GM23248 (cell line): ENCODE data around the gene HINT3. TPM values are rescaled to one million over a fixed set of nuclear protein-coding genes. Genes with fewer than 3 reads are reported as not detected.
"Not testable (repeated sequence)": the region's sequence is repeated elsewhere in the genome, so short reads cannot be mapped to it uniquely, and the experiment has no call there.

Experiments used
- DNase-seq: peaks from one replicate; pipeline ENCODE4 v3.0.0-alpha.2; 2015
- H2AFZ ChIP-seq: fragments of 200-600 bp; sonication (generic); 2 replicates; pipeline ENCODE4 v1.6.1; 2016; ENCODE audit warnings: antibody characterized with exemption
- H3F3A ChIP-seq: fragments of 200-600 bp; sonication (generic); 2 replicates; pipeline ENCODE4 v1.6.1; 2016; ENCODE audit warnings: mild to moderate bottlenecking, antibody characterized with exemption, mixed run types; ENCODE audit not compliant: insufficient read depth
- H3K27ac ChIP-seq: fragments of 200-600 bp; sonication (generic); 2 replicates; pipeline ENCODE4 v1.5.1; 2016; ENCODE audit warnings: mild to moderate bottlenecking
- H3K27me3 ChIP-seq: fragments of 200-600 bp; sonication (generic); replicated peaks from 2 replicates; pipeline ENCODE4 v1.6.1; 2016; ENCODE audit warnings: mild to moderate bottlenecking; ENCODE audit not compliant: insufficient read depth
- H3K36me3 ChIP-seq: fragments of 200-600 bp; sonication (generic); 2 replicates; pipeline ENCODE4 v1.6.1; 2016; ENCODE audit warnings: low read depth, mild to moderate bottlenecking
- H3K4me1 ChIP-seq: fragments of 200-600 bp; sonication (generic); 2 replicates; pipeline ENCODE4 v1.6.1; 2016; ENCODE audit warnings: mild to moderate bottlenecking; ENCODE audit not compliant: insufficient read depth
- H3K4me2 ChIP-seq: fragments of 200-600 bp; sonication (generic); one replicate; pipeline ENCODE4 v1.6.1; 2016; ENCODE audit warnings: mild to moderate bottlenecking; ENCODE audit not compliant: unreplicated experiment
- H3K4me3 ChIP-seq: fragments of 200-600 bp; sonication (generic); 2 replicates; pipeline ENCODE4 v1.5.1; 2016; ENCODE audit warnings: mild to moderate bottlenecking
- H3K79me2 ChIP-seq: fragments of 200-600 bp; sonication (generic); 2 replicates; pipeline ENCODE4 v1.6.1; 2016; ENCODE audit warnings: mild to moderate bottlenecking; ENCODE audit not compliant: insufficient read depth
- H3K9ac ChIP-seq: fragments of 200-600 bp; sonication (generic); 2 replicates; pipeline ENCODE4 v1.6.1; 2016; ENCODE audit warnings: mild to moderate bottlenecking
- H3K9me2 ChIP-seq: fragments of 200-600 bp; sonication (generic); 2 replicates; pipeline ENCODE4 v1.6.1; 2016; ENCODE audit warnings: mixed run types, mild to moderate bottlenecking, moderate library complexity; ENCODE audit not compliant: insufficient read depth
- H3K9me3 ChIP-seq: fragments of 200-600 bp; sonication (generic); one replicate; pipeline ENCODE4 v1.6.1; 2017; ENCODE audit warnings: low read depth
- H4K20me1 ChIP-seq: fragments of 200-600 bp; sonication (generic); 2 replicates; pipeline ENCODE4 v1.6.0; 2016; ENCODE audit not compliant: insufficient read depth
- EZH2 ChIP-seq: fragments of 200-600 bp; sonication (generic); IDR thresholded peaks from 2 replicates; pipeline ENCODE4 v1.6.1; 2018; ENCODE audit warnings: antibody characterized with exemption, mild to moderate bottlenecking; ENCODE audit not compliant: insufficient read depth, poor library complexity, severe bottlenecking
- EZH2phosphoT487 ChIP-seq: fragments of 200-600 bp; sonication (generic); IDR thresholded peaks from 2 replicates; pipeline ENCODE4 v1.6.1; 2018; ENCODE audit warnings: antibody characterized with exemption, moderate library complexity, mild to moderate bottlenecking, low read depth; ENCODE audit not compliant: insufficient read depth
- WGBS, 2 experiments: methylation state at CpG; one replicate each; pipeline ENCODE4 v1.1.6; 2015 to 2017; ENCODE audit warnings: low lambda C conversion rate in 2 of 2, low coverage in 1 of 2; ENCODE audit errors: missing lambda C conversion rate in 2 of 2; 5-methylcytosine and 5-hydroxymethylcytosine counted together
- in situ Hi-C: fragments of 300-500 bp; cut with MboI; formaldehyde crosslinking; loops from 2 replicates; pipeline ENCODE4 v1.15.0; 2020
- polyA plus RNA-seq: library from polyadenylated mRNA; unstranded; fragments of >200 nt; fragmentation: Nextera tagmentation; extraction: Ambion mirVana; gene quantifications from 2 replicates; pipeline ENCODE4 v1.2.1, GENCODE V29; 2016
- total RNA-seq: library from RNA; depleted of rRNA; stranded (reverse); fragments of >200 nt; shearing (Covaris generic); gene quantifications from 2 replicates; pipeline ENCODE4 v1.2.3, GENCODE V29; 2014

Gene HINT3
- total and polyA plus RNA-seq, 2 experiments from 2014 or later = 7.0 to 20.5 TPM

GRCh38 chr6:126016591-126016990 is 60.0 kb downstream of the HINT3 start:
- Histone ChIP-seq H3F3A (peaks cover 15% of the 10 kb centered on the region), H3K27me3 (no peaks in the 10 kb centered on the region), H3K27ac (peak overlapping the region; percentile 13; the same call in 1 of the 2 replicates), H3K4me3 (no peak overlapping the region), H3K36me3 (peaks cover 35% of the 10 kb centered on the region), H3K4me2 (no peak overlapping the region), H4K20me1 (no peaks in the 10 kb centered on the region), H3K9me3 (no peaks in the 10 kb centered on the region), H2AFZ (no peak overlapping the region), H3K79me2 (no peaks in the 10 kb centered on the region), H3K9me2 (no peaks in the 10 kb centered on the region), H3K9ac (no peak overlapping the region), H3K4me1 (peaks cover 15% of the 10 kb centered on the region)
- 94 to 96% methylated on average over 2 of the region's 2 CpGs for WGBS, 2 experiments
- DNase-seq = no peak
- TF ChIP-seq EZH2 (no peak), EZH2phosphoT487 (no peak)
- in situ Hi-C loops = no loop called here

- Histone ChIP-seq H2AFZ (no peak overlapping the region), H3K9me3 (no peaks in the 10 kb centered on the region), H3K36me3 (peaks cover 34% of the 10 kb centered on the region), H3K9ac (no peak overlapping the region), H3K27ac (no peak overlapping the region), H4K20me1 (no peaks in the 10 kb centered on the region), H3K4me2 (no peak overlapping the region), H3K9me2 (no peaks in the 10 kb centered on the region), H3K27me3 (no peaks in the 10 kb centered on the region), H3K4me1 (peaks cover 15% of the 10 kb centered on the region), H3K4me3 (no peak overlapping the region), H3F3A (peaks cover 15% of the 10 kb centered on the region), H3K79me2 (no peaks in the 10 kb centered on the region)
- in situ Hi-C loops = no loop called here
- no peak for TF ChIP-seq EZH2
- no peak for TF ChIP-seq EZH2phosphoT487
- DNase-seq = no peak
Observed at GRCh38 chr6:126017668-126018067, 61.1 kb downstream of the HINT3 start.

- Histone ChIP-seq H3K27me3 (no peaks in the 10 kb centered on the region), H3K9me2 (no peaks in the 10 kb centered on the region), H3K4me3 (no peak overlapping the region), H3K79me2 (no peaks in the 10 kb centered on the region), H3F3A (peaks cover 10% of the 10 kb centered on the region), H2AFZ (no peak overlapping the region), H4K20me1 (no peaks in the 10 kb centered on the region), H3K4me2 (no peak overlapping the region), H3K36me3 (peaks cover 24% of the 10 kb centered on the region), H3K9me3 (no peaks in the 10 kb centered on the region), H3K9ac (no peak overlapping the region), H3K27ac (no peak overlapping the region), H3K4me1 (peaks cover 13% of the 10 kb centered on the region)
- WGBS, 2 experiments = 96 to 98% methylated on average over 5 of the region's 5 CpGs
- TF ChIP-seq EZH2 = no peak
- no peak for TF ChIP-seq EZH2phosphoT487
- in situ Hi-C loops = no loop called here
- no peak for DNase-seq
Observed at GRCh38 chr6:126020305-126021050, 63.9 kb downstream of the HINT3 start.

GRCh38 chr6:126023474-126023873 is 66.9 kb downstream of the HINT3 start:
- peak; percentile 30 for DNase-seq
- in situ Hi-C loops = not testable (repeated sequence)

More at GRCh38 chr6:126023474-126023873, 66.9 kb downstream of the HINT3 start:
- H3K79me2 ChIP-seq, H4K20me1 ChIP-seq, H3K27me3 ChIP-seq, H3K4me2 ChIP-seq, H3K9me3 ChIP-seq, H3K4me1 ChIP-seq, H3K4me3 ChIP-seq, H3K9me2 ChIP-seq, H2AFZ ChIP-seq, H3F3A ChIP-seq, H3K27ac ChIP-seq, H3K9ac ChIP-seq: not testable (repeated sequence)
- peaks cover 24% of the 10 kb centered on the region for H3K36me3 ChIP-seq
- WGBS, 2 experiments = 81 to 84% methylated on average over 3 of the region's 3 CpGs
